ENCODE measurements around the gene ATPAF2. TPM values are rescaled to one million over a fixed set of nuclear protein-coding genes. Genes with fewer than 3 reads are reported as not detected.
A peak's percentile ranks its signal among the peaks of the same experiment; 100 is the strongest.

The ATPAF2 gene
- total RNA-seq, 1 donor, result 17.8 TPM

DNA sequence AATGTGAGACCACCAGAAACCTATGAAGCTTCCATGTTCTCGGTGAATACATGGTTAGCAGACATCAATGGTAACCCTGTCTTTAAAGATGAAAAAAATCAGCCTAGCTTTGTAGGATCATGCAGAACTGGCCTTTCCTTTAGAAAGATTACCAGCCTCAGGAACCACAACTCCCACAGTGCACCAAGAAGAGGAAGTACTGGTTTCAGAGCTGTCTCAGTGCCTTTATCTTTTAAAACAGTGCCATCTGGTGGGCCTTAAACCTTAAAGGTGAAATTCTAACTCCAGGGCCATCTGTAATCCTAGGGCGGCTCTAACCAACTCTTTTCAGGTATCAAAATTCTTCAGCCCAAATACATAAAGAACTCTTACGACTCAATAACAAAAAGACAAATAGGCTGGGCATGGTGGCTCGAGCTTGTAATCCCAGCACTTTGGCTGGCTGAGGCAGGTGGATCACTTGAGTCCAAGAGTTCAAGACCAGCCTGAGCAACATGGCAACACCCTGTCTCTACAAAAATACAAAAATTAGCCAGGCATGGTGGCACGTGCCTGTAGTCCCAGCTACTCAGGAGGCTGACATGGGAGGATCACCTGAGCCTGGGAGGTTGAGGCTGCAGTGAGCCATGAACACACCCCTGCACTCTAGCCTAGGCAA lies 5.4 kb downstream of the ATPAF2 start:
- peak; percentile 92 for DNase-seq (ENCODE audit: low read depth)
- H3K4me3 ChIP-seq (ENCODE audit: low read depth, low read length), result no peak overlapping the region
- TF ChIP-seq, protein P1, sequence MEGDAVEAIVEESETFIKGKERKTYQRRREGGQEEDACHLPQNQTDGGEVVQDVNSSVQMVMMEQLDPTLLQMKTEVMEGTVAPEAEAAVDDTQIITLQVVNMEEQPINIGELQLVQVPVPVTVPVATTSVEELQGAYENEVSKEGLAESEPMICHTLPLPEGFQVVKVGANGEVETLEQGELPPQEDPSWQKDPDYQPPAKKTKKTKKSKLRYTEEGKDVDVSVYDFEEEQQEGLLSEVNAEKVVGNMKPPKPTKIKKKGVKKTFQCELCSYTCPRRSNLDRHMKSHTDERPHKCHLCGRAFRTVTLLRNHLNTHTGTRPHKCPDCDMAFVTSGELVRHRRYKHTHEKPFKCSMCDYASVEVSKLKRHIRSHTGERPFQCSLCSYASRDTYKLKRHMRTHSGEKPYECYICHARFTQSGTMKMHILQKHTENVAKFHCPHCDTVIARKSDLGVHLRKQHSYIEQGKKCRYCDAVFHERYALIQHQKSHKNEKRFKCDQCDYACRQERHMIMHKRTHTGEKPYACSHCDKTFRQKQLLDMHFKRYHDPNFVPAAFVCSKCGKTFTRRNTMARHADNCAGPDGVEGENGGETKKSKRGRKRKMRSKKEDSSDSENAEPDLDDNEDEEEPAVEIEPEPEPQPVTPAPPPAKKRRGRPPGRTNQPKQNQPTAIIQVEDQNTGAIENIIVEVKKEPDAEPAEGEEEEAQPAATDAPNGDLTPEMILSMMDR (IDR thresholded peaks at IDR 0.05; ENCODE audit: insufficient read depth, low read length), result peak; percentile 56

DNA sequence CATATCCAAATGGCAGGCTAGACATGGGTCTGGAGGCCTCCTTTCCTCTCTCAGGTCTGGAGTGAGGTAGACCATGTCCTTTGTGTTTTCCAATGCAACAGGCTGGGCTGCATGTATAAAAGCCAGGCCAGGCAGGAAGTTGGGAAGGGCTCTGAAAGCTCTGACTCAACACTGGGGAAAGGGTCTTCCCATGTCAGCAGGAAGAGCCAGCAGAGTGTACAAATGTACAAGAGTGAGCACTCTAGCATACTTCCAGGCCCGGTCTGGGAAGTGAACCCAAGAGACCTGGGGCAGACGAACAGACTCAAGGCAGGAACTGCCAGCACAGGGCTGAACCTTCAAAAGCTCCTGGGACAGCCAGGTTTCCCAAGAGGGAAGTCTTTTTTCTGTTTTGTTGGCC lies 7.0 kb downstream of the ATPAF2 start:
- DNase-seq (ENCODE audit: low read depth), result no peak
- TF ChIP-seq, protein P1 (IDR thresholded peaks at IDR 0.05; ENCODE audit: insufficient read depth, low read length), result no peak
- H3K4me3 ChIP-seq (ENCODE audit: low read depth, low read length), result no peak overlapping the region

DNA sequence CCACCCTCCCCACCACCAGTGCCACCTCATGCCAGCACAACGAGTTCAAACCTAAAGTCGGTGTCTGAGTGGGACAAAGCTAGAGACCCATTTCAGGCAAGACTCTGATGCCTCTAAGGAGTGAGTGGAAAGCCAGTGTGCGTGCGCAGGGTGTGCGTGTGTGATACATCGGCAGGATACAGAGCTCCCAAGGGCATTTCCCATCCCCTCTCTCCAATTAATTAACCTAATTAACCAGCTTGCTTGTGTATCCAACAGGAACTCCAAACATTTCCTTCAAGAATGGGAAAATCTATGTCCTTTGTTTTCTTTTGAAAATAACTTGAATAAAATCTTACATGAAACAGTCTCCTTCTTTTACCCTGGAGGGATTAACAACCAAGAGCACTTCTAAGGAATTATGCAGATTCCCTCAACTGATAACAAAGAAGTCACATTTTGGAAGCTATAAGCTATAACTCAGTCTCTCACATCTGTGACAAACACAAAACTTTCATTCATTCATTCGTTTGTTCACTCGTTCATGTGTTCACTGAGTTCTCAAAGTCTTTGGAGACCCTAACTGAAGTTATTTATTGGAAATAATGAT lies 9.9 kb downstream of the ATPAF2 start:
- TF ChIP-seq, protein P1 (IDR thresholded peaks at IDR 0.05; ENCODE audit: insufficient read depth, low read length), result no peak
- DNase-seq (ENCODE audit: low read depth), result no peak
- H3K4me3 ChIP-seq (ENCODE audit: low read depth, low read length), result no peak overlapping the region

DNA sequence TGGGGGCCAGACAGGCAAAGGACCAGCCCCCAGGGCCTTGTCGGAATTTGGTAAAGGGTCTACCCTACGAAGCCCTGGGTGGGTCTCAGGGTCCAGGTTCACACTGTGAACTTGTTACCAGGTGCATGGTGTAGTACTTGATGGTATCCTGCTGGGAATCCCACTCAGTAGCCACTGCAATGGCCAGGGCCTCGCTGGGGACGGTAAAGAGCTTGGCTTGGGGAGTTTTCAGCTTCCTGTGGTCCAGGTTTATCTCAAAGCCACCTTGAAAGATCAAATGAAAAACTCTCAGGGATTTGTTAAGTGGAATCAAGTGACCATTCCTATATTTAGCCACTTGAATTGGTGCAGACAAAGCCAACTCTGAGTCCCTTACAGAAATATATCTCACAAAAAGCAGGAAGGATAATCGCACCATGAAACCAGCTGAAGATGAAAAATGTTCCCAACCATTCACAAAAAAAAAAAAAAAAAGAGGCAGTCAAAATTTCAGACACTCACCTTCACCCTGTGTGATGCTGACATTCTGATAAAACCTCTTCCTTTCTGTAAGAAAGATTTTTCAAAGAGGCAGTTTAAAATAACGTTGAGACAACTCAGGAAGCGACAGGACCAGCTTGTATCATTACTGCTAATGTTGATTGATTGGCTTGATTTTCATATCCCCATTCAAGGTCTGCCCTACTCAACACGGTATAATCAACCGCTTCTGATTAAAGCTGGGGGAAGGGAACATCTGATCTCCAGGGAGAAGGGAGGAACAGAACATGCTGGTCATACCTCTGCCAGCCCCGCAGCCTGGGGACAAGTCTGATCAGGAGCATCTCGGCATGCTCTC lies 10.6 kb downstream of the ATPAF2 start:
- no peak overlapping the region for H3K4me3 ChIP-seq (ENCODE audit: low read depth, low read length)
- TF ChIP-seq, protein P1 (IDR thresholded peaks at IDR 0.05; ENCODE audit: insufficient read depth, low read length), result no peak
- no peak for DNase-seq (ENCODE audit: low read depth)

DNA sequence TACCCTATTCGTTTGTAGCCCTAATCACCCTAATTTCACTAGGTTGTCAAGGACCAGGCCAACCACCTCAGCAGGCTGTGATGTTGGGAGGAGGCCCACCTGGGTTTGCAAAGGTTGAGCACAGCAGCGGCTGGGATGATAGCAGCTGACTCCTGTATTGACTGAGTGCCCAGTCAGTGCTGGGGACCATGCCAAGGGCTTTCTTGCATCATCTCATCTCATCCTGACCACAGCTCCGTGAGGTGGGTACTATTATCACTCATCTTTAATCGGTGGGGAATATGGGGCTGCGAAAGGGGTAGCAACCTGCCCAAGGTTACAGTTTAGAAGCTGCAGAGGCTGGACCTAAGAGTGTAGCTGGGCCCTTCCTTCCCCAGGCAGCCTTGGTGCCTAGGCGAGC lies 11.7 kb downstream of the ATPAF2 start:
- H3K4me3 ChIP-seq (ENCODE audit: low read depth, low read length), result no peak overlapping the region
- TF ChIP-seq, protein P1 (IDR thresholded peaks at IDR 0.05; ENCODE audit: insufficient read depth, low read length), result no peak
- DNase-seq (ENCODE audit: low read depth), result no peak

DNA sequence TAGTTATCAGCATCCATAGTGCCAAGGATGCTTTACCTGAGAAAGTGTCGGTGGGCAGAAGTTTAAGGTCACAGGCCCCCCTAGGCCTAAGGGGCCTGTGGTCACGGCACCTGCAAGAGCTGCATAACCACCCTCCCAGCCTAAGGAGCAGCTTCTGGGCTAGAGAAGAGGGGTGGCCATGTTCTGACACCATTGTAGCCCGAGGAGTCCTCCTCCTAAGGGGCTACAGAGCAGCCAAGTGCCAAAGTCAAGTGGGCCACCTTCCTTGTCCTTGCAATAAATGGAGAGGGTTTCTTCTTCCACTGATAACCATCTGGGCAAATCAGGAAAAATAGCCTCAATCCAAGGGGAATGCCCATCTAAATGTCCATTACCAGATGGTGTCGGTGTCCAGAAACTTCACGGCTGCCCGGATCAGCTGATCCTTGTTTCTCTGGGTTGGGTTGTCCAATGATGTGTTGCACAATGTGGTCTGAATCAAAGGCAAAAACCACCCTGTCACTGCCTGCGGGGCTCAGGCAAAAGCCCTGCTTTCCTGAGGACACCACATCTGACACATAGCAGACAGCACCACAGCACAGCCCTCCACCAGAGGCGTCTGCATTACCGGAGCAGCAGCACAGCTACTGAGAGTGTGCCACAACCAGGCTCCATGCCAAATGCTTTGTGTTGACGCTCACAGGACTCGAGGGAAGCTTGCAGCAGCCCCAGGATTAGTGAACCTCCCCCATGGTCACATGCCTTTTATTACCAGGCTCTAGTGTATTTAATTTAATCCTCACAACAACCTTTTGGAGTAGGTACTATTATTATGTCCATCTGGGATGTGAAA lies 12.8 kb downstream of the ATPAF2 start:
- TF ChIP-seq, protein P1 (IDR thresholded peaks at IDR 0.05; ENCODE audit: insufficient read depth, low read length), result no peak
- peak; percentile 58 for DNase-seq (ENCODE audit: low read depth)
- no peak overlapping the region for H3K4me3 ChIP-seq (ENCODE audit: low read depth, low read length)

Measured in fibroblast of the aortic adventitia (primary cell).